ENCODE measurements around the gene OR10A6. TPM values are rescaled to one million over a fixed set of nuclear protein-coding genes. Genes with fewer than 3 reads are reported as not detected.

OR10A6 gene
- total RNA-seq, 3 donors from 2014 or later = not detected

DNA sequence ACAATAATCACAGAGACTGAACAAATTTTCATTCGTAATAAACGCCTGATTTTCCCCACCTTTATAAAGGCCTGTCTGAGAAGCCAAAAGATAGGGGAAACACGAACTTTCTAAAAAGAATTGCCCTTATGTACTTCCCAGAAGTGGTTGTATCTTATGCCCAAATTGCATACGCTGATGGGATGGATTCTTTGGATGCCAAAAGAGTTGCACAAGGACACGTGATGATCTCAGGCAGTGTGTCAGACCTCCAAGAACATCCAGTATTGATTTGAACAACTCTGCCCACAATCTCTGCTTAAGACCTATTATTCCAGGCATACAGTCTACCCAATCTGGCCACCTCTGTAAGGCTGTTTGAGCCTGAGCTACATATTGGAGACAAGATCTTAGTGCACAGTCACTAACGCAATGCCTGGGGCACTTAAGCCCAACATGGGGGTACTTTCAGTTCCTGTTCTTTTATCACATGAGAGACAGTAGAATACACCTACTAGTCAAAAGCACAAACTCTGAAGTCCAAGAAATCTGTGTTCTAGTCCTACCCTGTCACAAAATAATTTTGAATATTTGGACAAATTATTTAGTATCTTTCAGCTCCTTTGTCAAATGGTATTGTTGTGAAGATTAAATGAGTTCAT, 38.9 kb downstream of the OR10A6 start:
- intact Hi-C loops (cut with DNase I, micrococcal nuclease) = loop anchor here (5.0 to 10.0 kb wide), 2 partner anchors 93 to 95 kb away; partner anchors contain the start of gene EIF3F (in 2 of the 2)
- ATAC-seq (no peak), DNase-seq (no peak)
- Histone ChIP-seq H3K36me3 (ENCODE audit: low read depth) (no peaks in the 10 kb centered on the region), H3K4me1 (ENCODE audit: low read depth) (peaks cover 14% of the 10 kb centered on the region), H3K4me3 (no peak overlapping the region), H3K9me3 (no peaks in the 10 kb centered on the region)
- TF ChIP-seq, protein P1, sequence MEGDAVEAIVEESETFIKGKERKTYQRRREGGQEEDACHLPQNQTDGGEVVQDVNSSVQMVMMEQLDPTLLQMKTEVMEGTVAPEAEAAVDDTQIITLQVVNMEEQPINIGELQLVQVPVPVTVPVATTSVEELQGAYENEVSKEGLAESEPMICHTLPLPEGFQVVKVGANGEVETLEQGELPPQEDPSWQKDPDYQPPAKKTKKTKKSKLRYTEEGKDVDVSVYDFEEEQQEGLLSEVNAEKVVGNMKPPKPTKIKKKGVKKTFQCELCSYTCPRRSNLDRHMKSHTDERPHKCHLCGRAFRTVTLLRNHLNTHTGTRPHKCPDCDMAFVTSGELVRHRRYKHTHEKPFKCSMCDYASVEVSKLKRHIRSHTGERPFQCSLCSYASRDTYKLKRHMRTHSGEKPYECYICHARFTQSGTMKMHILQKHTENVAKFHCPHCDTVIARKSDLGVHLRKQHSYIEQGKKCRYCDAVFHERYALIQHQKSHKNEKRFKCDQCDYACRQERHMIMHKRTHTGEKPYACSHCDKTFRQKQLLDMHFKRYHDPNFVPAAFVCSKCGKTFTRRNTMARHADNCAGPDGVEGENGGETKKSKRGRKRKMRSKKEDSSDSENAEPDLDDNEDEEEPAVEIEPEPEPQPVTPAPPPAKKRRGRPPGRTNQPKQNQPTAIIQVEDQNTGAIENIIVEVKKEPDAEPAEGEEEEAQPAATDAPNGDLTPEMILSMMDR (IDR thresholded peaks at IDR 0.05) = no peak

- DNase-seq = no peak
- Histone ChIP-seq H3K4me1 (ENCODE audit: low read depth) (peaks cover 14% of the 10 kb centered on the region), H3K9me3 (no peaks in the 10 kb centered on the region), H3K4me3 (no peak overlapping the region), H3K36me3 (ENCODE audit: low read depth) (no peaks in the 10 kb centered on the region)
- TF ChIP-seq, protein P1 (IDR thresholded peaks at IDR 0.05) = no peak
- intact Hi-C loops (cut with DNase I, micrococcal nuclease) = loop anchor here (5.0 to 10.0 kb wide), 2 partner anchors 94 to 97 kb away; partner anchors contain the start of gene EIF3F (in 2 of the 2)
- ATAC-seq = no peak
Measured at GRCh38 chr11:7890417-7891172, 40.5 kb downstream of the OR10A6 start.

DNA sequence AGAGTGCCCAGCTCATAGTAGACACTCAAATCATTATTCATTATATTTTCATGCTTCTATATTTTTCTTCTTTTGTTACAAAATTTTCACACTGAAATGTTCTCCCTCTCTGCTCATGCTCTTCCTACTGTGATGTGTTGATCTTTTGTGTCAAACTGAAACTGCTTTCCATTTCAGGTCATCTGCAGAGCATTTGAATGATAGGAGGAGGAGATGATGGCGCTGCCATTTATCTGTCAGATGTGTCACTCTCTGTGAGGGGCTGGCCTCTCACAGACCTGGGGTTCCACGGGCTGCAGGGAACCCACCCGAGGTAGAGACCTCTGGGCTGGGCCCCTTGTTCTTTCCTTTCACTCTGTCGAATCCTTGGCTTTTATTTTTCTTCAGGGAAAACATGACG, 41.1 kb downstream of the OR10A6 start:
- Histone ChIP-seq H3K9me3 (no peaks in the 10 kb centered on the region), H3K4me1 (ENCODE audit: low read depth) (peaks cover 14% of the 10 kb centered on the region), H3K36me3 (ENCODE audit: low read depth) (no peaks in the 10 kb centered on the region), H3K4me3 (no peak overlapping the region)
- TF ChIP-seq, protein P1 (IDR thresholded peaks at IDR 0.05) = no peak
- intact Hi-C loops (cut with DNase I, micrococcal nuclease) = loop anchor here (5.0 to 10.0 kb wide), 2 partner anchors 95 to 97 kb away; partner anchors contain the start of gene EIF3F (in 2 of the 2)
- no peak for ATAC-seq
- no peak for DNase-seq

- no peak overlapping the region for H3K4me3 ChIP-seq
- no peaks in the 10 kb centered on the region for H3K36me3 ChIP-seq (ENCODE audit: low read depth)
- intact Hi-C loops (cut with DNase I, micrococcal nuclease) = no loop called here
- ATAC-seq (no peak), DNase-seq (no peak)
- no peaks in the 10 kb centered on the region for H3K4me1 ChIP-seq (ENCODE audit: low read depth)
- H3K9me3 ChIP-seq = no peaks in the 10 kb centered on the region
- TF ChIP-seq, protein P1 (IDR thresholded peaks at IDR 0.05) = no peak
Measured at GRCh38 chr11:7882860-7883259, 48.2 kb downstream of the OR10A6 start.

Other genes starting within 250 kb of the OR10A6 start
- not detected for gene OVCH2, start 224.8 kb downstream of the OR10A6 start, total RNA-seq
- not detected for gene OR5P2, start 134.3 kb downstream of the OR10A6 start, total RNA-seq
- not detected for gene OR5P3, start 100.4 kb downstream of the OR10A6 start, total RNA-seq
- not detected for gene OR10A3, start 10.4 kb upstream of the OR10A6 start, total RNA-seq
- gene NLRP10, start 34.2 kb upstream of the OR10A6 start, total RNA-seq = not detected
- gene EIF3F, start 56.1 kb upstream of the OR10A6 start, total RNA-seq = 100 to 1,000 TPM; 207 to 228 (median 218) TPM
- gene TUB, start 149.9 kb upstream of the OR10A6 start, total RNA-seq = 10 to 100 TPM in 1 of 3 donors, 1 to 10 TPM in 1, under 1 TPM in 1; 0.58 to 10.4 (median 1.8) TPM
- gene RIC3, start 237.8 kb upstream of the OR10A6 start, total RNA-seq = 10 to 100 TPM in 1 of 3 donors, 1 to 10 TPM in 2; 1.5 to 16.4 (median 2.0) TPM

Measured in mucosa of descending colon (tissue), 3 donors.